ENCODE data around the gene NOD2. TPM values are rescaled to one million over a fixed set of nuclear protein-coding genes. Genes with fewer than 3 reads are reported as not detected.

The NOD2 gene
- polyA plus RNA-seq, 1 experiment: not detected

DNA sequence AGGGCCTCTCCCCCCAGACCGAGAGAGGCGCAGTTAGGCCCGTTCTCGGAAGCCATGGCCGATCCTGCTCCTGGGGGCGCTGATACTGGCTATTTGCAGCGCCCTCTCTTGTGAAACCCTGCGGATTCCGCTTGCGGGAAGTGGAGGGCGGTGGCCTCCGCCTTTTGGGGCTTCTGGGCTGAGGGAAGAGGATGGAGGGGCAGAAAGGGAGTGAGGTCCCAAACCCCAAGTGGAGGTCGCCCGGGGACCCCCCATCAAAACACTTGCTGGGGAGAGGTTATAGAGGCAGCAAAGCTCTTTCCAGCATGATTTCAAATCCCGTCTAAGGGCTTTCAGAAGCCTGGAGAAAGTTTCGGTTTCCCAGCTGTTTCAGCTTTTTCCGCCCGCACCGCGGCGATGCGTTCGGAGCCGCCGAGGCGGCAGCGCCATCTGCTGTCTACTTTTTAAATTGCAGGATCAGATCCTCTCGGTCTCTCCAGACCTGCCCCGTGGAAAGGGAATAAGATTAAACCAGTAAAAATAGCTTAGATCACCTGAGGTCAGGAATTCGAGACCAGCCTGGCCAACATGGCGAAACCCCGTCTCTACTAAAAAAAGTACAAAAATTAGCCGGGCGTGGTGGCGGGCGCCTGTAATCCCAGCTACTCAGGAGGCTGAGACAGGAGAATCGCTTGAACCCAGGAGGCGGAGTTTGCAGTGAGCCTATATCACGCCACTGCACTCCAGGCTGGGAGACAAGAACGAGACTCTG lies 28.1 kb upstream of the NOD2 start:
- POLR2A ChIA-PET: interaction anchor here (0.6 to 0.7 kb wide), 2 partner anchors 40 to 423 kb away, joined by 3 to 6 read pairs; no protein-coding TSS in a partner anchor
- TF ChIP-seq, protein P1, sequence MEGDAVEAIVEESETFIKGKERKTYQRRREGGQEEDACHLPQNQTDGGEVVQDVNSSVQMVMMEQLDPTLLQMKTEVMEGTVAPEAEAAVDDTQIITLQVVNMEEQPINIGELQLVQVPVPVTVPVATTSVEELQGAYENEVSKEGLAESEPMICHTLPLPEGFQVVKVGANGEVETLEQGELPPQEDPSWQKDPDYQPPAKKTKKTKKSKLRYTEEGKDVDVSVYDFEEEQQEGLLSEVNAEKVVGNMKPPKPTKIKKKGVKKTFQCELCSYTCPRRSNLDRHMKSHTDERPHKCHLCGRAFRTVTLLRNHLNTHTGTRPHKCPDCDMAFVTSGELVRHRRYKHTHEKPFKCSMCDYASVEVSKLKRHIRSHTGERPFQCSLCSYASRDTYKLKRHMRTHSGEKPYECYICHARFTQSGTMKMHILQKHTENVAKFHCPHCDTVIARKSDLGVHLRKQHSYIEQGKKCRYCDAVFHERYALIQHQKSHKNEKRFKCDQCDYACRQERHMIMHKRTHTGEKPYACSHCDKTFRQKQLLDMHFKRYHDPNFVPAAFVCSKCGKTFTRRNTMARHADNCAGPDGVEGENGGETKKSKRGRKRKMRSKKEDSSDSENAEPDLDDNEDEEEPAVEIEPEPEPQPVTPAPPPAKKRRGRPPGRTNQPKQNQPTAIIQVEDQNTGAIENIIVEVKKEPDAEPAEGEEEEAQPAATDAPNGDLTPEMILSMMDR (IDR thresholded peaks at IDR 0.05; ENCODE audit: low read depth, low read length): peak; percentile 86

DNA sequence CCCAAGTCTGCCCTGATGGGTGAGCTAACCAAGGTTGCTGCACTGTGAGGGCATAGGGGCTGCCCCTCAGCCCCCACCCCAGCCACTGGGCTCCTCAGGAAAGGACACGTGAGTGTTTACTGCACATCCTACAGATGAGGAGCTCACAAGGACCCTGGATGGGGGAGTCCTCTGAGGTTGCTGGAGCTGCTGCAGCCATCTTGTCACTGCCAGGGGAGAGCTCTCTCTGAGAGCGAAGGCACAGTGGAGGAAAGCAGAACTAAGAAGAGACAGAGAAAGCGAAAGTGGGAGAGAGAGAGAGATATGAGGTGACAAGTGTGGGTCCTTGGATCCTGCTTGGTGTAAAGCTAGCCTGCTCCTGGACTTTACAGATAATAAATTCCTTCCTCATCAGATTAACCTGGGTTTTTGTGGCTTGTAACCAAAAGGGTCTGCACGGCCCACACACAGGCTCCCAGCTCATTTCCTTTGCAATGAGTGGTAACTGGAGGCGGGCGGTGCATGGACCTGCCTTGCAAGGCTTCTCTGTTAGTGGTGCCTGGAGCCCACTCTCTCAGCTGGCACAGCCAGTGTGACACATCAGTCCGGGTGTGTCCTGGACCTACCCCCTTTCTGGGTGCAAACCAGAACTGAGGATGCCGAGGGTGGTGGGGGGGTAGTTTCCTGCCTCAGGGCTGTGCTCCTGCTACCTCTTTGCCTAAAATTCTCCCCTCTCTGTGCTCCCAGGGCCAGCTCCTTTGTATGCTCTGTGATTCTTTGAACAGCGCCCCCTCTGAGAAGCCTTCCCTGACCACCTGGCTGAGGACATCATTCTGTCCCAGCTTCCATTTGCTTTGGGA lies 26.5 kb upstream of the NOD2 start:
- ChIA-PET POLR2A (no interaction called here), CTCF (interaction anchor here (0.8 to 8.6 kb wide), 19 partner anchors 9 to 642 kb away, joined by 3 to 140 read pairs (median 6); partner anchors contain the start of genes CNEP1R1 and CYLD)
- Histone ChIP-seq H3K4me3 (ENCODE audit: low read depth, low read length) (no peak overlapping the region), H3K27ac (ENCODE audit: low read depth, low read length) (no peak overlapping the region), H3K27me3 (ENCODE audit: control insufficient read depth, insufficient read depth, low read length) (no peaks in the 10 kb centered on the region), H3K9me3 (ENCODE audit: control insufficient read depth, insufficient read depth, low read length) (peaks cover 16% of the 10 kb centered on the region)
- no peak for DNase-seq (ENCODE audit: low read depth, low spot score)
- TF ChIP-seq, protein P1 (IDR thresholded peaks at IDR 0.05; ENCODE audit: low read depth, low read length): no peak

More for the DNA sequence above, 28.1 kb upstream of the NOD2 start:
- no peaks in the 10 kb centered on the region for H3K27me3 ChIP-seq (ENCODE audit: control insufficient read depth, insufficient read depth, low read length)
- DNase-seq (ENCODE audit: low read depth, low spot score): peak; percentile 32
- H3K9me3 ChIP-seq (ENCODE audit: control insufficient read depth, insufficient read depth, low read length): peaks cover 9% of the 10 kb centered on the region
- H3K4me3 ChIP-seq (ENCODE audit: low read depth, low read length): peak overlapping the region; percentile 57
- CTCF ChIA-PET: interaction anchor here (0.6 to 8.6 kb wide), 94 partner anchors 8 to 643 kb away, joined by 3 to 140 read pairs (median 5); partner anchors contain the start of genes BRD7, CNEP1R1, CYLD and NKD1
- no peak overlapping the region for H3K27ac ChIP-seq (ENCODE audit: low read depth, low read length)

DNA sequence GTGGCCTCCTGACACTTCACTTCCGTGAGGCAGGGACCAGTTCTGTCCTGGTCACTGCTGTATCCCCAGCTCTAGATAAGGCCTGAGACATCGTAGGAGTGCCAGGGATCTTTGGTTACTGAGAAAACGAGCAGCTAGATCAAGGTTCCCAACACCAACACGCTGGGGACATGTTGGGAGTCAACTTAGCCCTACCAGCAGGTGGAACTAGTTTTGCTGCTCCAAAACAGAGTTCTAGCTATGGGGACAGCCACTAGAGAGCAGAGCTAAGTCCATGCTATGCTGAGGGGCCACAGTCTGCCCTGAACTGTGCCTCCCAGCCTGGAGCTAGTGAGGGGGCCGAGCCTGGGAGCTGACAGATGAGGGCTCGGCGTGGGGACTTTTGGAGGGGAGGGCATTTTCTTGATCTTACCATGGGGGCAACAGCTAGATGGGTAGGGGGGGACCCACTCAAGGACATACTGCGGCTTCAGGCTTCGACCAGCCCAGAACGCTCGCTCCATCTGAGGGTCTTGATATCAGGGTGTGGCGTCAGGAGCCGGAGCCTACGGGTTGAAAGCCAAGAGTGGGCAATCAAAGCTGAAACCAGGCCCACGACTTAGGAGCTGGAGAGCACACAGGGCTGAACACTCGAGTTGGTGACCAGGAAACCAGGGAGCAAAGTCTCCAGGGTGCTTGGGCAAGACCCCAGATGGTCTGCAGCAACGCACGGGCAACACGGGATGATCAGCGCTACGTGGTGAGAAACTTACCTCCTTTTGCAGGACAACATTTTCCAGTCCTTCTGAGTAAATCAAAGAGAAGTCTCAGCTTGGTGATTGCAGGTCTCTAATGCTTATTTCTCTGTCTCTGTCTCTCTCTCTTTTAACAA lies 25.7 kb upstream of the NOD2 start:
- TF ChIP-seq, protein P1 (IDR thresholded peaks at IDR 0.05; ENCODE audit: low read depth, low read length): no peak
- ChIA-PET POLR2A (no interaction called here), CTCF (interaction anchor here (0.5 to 8.6 kb wide), 12 partner anchors 8 to 778 kb away, joined by 3 to 140 read pairs (median 6); partner anchors contain the start of gene CNEP1R1)
- Histone ChIP-seq H3K27me3 (ENCODE audit: control insufficient read depth, insufficient read depth, low read length) (no peaks in the 10 kb centered on the region), H3K27ac (ENCODE audit: low read depth, low read length) (no peak overlapping the region), H3K4me3 (ENCODE audit: low read depth, low read length) (no peak overlapping the region), H3K9me3 (ENCODE audit: control insufficient read depth, insufficient read depth, low read length) (peaks cover 22% of the 10 kb centered on the region)
- DNase-seq (ENCODE audit: low read depth, low spot score): no peak

DNA sequence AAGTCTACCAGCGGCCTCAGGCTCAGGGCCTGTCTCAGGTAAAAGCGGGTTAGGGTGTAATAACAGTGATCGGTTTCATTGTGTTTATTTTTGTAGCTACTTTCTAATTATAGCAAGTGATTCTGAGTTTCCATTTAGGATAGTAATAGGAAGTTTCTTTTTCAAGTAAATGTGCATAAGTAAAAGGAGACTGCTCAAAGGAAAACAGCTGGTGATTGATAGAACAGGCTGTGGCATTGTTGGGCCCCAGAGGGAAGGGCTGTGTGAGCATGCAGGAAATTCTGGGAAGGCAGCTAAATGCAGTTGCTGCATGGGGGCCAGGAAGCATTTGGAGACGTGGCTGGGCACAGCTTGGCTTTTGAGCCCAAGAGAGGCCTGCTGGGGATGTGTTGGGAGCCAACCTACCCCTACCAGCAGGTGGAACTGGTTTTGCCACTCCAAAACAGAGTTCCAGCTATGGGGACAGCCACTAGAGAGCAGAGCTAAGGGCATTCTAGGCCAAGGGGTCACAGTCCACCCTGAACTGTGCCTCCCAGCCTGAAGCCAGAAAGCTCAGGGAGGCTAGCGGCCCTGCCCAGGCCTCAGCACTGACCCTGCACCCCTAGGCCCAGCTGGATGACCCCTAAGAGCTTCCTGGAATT lies 24.9 kb upstream of the NOD2 start:
- peaks cover 30% of the 10 kb centered on the region for H3K9me3 ChIP-seq (ENCODE audit: control insufficient read depth, insufficient read depth, low read length)
- CTCF ChIA-PET: interaction anchor here (0.6 to 8.6 kb wide), 7 partner anchors 75 to 644 kb away, joined by 3 to 140 read pairs (median 4); partner anchors contain the start of gene CNEP1R1
- H3K27ac ChIP-seq (ENCODE audit: low read depth, low read length): no peak overlapping the region
- no peaks in the 10 kb centered on the region for H3K27me3 ChIP-seq (ENCODE audit: control insufficient read depth, insufficient read depth, low read length)
- DNase-seq (ENCODE audit: low read depth, low spot score): no peak
- POLR2A ChIA-PET: no interaction called here
- TF ChIP-seq, protein P1 (IDR thresholded peaks at IDR 0.05; ENCODE audit: low read depth, low read length): no peak
- H3K4me3 ChIP-seq (ENCODE audit: low read depth, low read length): no peak overlapping the region
